ENCODE data around the gene CLIC4. TPM values are rescaled to one million over a fixed set of nuclear protein-coding genes. Genes with fewer than 3 reads are reported as not detected.

Gene CLIC4
- total RNA-seq, 1 experiment from 2014 or later, result 262 TPM

GRCh38 chr1:24878775-24879742, 133.8 kb downstream of the CLIC4 start (continued):
- no peak for TF ChIP-seq ARID4B (CRISPR knock-in tag; IDR thresholded peaks at IDR 0.05; ENCODE audit: borderline replicate concordance)

GRCh38 chr1:24881034-24881433, 135.8 kb downstream of the CLIC4 start:
- Mint-ChIP-seq H3K4me1 (peaks cover 4% of the 10 kb centered on the region; the same call in 1 of the 2 replicates), H3K36me3 (no peaks in the 10 kb centered on the region), H3K27ac (no peak overlapping the region), H3K4me3 (no peak overlapping the region), H3K9me3 (peaks cover 10% of the 10 kb centered on the region; the same call in 1 of the 2 replicates), H3K27me3 (ENCODE audit: low read depth) (peaks cover 17% of the 10 kb centered on the region; the same call in 1 of the 2 replicates)
- DNase-seq (ENCODE audit: low spot score) (no peak), ATAC-seq (no peak)
- ChIA-PET POLR2A (no interaction called here), CTCF (interaction anchor here (1.0 kb wide), 1 partner anchor 52 kb away, joined by 3 read pairs; no protein-coding TSS in a partner anchor)
- no peak for TF ChIP-seq ZNF532 (CRISPR knock-in tag; IDR thresholded peaks at IDR 0.05; ENCODE audit: borderline replicate concordance)
- TF ChIP-seq ZSCAN18 (CRISPR knock-in tag; IDR thresholded peaks at IDR 0.05), result no peak
- no peak for TF ChIP-seq ZNF138 (CRISPR knock-in tag; conservative IDR thresholded peaks at IDR 0.05)
- TF ChIP-seq ATF2 (CRISPR knock-in tag; IDR thresholded peaks at IDR 0.05; ENCODE audit: borderline replicate concordance, low read depth), result no peak
- no peak for TF ChIP-seq PRDM15 (CRISPR knock-in tag; IDR thresholded peaks at IDR 0.05)
